Fibroblast of lung (primary cell): ENCODE results near the gene METTL26.

ENCODE experiments used
- EZH2 ChIP-seq: IDR thresholded peaks from 2 replicates; pipeline ENCODE4 v1.5.1; 2012; ENCODE audit warnings: low read length, control low read depth, mild to moderate bottlenecking; ENCODE audit errors: missing control alignments
- TF ChIP-seq, protein P1 (sequence below), 2 donors: IDR thresholded peaks in 1 of 2; conservative IDR thresholded peaks in 1 of 2; 1 replicate in 1 of 2; 2 replicates in 1 of 2; pipeline ENCODE4 v1.5.1; 2011 to 2012; ENCODE audit warnings: low read length in 2 of 2, control low read depth in 1 of 2, inconsistent platforms in 1 of 2, low read depth in 1 of 2, mild to moderate bottlenecking in 1 of 2

DNA sequence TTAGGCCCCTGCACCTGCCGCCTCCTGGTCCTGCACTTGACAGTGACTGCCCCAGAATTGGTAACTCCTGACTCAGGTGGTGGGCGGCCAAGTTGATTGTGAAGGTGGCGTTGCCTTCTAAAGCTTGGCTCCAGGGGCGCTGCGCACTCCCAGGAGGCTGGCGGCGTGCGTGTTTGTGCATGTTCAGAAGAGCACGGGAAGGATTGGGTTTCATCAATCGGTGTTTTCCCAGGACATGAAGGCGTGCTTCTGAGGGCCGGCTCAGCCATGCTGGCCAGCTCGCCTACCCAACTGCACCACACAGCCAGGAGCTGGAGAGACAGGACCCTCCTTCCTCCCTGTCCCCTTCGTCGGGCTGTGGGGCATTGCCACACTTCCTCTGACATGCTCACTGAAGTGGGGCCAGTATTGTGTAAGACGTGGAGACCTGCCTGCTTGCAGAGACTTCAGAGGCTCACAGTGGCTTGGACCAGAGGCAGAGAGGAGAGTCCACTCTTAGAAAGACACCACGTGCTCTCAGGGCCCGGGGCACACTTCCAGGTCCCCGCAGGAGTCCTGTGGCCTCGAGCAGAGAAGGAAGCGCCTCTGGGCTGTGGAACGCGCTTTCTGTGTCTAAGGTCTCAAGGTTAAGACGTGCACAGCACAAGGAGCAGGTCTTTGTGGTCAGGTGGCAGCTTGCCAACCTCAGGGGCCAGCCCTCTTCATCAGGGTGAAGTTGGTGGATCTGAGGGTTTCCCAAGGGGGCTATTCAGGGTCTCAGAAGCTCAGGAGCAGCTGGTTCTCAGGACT lies 43.4 kb downstream of the METTL26 start:
- TF ChIP-seq EZH2 = no peak
- TF ChIP-seq, protein P1, sequence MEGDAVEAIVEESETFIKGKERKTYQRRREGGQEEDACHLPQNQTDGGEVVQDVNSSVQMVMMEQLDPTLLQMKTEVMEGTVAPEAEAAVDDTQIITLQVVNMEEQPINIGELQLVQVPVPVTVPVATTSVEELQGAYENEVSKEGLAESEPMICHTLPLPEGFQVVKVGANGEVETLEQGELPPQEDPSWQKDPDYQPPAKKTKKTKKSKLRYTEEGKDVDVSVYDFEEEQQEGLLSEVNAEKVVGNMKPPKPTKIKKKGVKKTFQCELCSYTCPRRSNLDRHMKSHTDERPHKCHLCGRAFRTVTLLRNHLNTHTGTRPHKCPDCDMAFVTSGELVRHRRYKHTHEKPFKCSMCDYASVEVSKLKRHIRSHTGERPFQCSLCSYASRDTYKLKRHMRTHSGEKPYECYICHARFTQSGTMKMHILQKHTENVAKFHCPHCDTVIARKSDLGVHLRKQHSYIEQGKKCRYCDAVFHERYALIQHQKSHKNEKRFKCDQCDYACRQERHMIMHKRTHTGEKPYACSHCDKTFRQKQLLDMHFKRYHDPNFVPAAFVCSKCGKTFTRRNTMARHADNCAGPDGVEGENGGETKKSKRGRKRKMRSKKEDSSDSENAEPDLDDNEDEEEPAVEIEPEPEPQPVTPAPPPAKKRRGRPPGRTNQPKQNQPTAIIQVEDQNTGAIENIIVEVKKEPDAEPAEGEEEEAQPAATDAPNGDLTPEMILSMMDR (conservative IDR thresholded peaks at IDR 0.05 in 1 of 2, IDR thresholded peaks at IDR 0.05 in 1 of 2; ENCODE audit: low read depth in 1 of 2, low read length in 2 of 2) = no peak
